Stimulated activated CD8-positive, alpha-beta memory T cell treated with anti-CD3 and anti-CD28 coated beads, Interleukin-4, amount 100 ng/mL, for 24 hours (primary cell): Measurements from ENCODE around the gene FMN1.

Source experiments
- DNase-seq: peaks from one replicate; pipeline ENCODE4 v3.0.0-alpha.2; 2020; ENCODE audit warnings: low read depth

Gene FMN1

DNA sequence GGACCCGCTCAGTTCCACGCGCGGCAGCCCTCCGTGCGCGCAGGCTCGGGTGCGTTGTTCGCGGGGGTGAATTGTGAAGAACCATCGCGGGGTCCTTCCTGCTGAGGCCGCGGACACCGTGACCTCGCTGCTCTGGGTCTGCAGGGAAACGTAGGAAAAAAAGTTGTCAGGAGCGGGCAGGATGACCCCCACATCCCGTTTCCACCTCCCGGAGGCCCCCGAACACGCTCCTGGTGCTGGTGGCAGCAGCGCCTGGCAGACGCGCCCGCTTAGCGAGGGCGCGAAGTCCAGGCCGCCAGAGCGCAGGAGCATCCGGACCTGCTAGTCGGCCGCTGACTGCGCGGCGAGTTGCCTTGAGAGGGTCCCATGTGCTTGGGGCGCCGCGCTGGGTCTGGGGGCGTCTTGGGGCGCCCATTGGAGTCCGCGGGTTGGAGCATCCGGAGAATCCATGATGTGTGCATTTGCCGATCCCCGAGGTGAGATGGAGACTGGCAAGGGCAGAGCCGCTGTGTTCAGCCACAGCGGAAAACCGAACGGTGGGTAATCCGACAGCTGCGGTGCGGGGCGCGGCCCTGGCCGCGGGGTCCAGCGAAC, 476.2 kb downstream of the FMN1 start:
- no peak for DNase-seq

GRCh38 chr15:32717426-32718226, 476.9 kb downstream of the FMN1 start, which contains the start of gene GREM1:
Gene GREM1 (plus strand): TSS chr15:32718004. CDS start chr15:32730691, 12,687 bp downstream.
- DNase-seq = no peak

GRCh38 chr15:32716915-32717425, 477.5 kb downstream of the FMN1 start:
- DNase-seq = no peak

DNA sequence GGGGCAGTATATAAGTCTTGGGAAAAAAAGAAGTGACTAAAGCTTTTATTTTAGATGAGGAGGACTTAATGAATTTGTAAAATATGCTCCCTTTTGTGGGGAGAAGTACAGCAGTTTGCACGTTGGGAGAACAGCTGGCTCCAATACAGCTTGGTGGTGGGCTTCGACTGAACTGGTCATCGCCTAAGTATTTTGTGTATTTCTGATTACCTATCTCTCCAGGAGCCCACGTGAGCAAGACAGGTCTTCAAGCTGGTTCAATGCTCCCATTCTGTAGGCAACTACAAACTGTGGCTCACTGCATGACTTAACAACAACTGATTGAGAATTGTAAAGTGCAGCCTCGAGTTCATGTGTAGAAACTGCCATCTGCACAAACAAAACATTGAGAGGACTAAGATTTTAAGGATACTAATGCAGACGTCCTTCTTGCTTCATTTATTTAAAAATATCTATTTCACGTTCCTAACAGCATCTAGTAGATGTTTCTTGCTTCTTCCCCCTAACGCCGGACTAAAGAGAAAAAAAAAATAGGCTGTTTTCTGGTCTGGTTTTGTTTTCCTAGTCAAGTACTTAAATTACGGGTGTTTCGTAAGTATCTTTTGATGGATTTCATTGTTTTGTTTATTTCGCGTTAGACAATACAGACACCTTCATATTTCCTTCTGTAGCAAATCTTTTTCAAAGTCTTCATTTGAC, 478.1 kb downstream of the FMN1 start:
- no peak for DNase-seq
